TTC549 (cell line): Measurements from ENCODE around the gene LMOD3.

Experiments used
- FAIRE-seq: peaks from 2 replicates; lab custom pipeline; 2012; peaks lifted over from hg19 to GRCh38; lab: Jason Lieb, UNC

The LMOD3 gene

GRCh38 chr3:69091389-69092029, 30.9 kb downstream of the LMOD3 start:
- no peak for FAIRE-seq

GRCh38 chr3:69090021-69090420, 32.4 kb downstream of the LMOD3 start:
- no peak for FAIRE-seq

- no peak for FAIRE-seq
These were observed 34.3 kb downstream of the LMOD3 start for GRCh38 chr3:69088063-69088462.

- FAIRE-seq = no peak
These were observed 35.2 kb downstream of the LMOD3 start for GRCh38 chr3:69087030-69087791.

GRCh38 chr3:69085833-69086722, 36.3 kb downstream of the LMOD3 start:
- no peak for FAIRE-seq

GRCh38 chr3:69085168-69085832, 37.1 kb downstream of the LMOD3 start:
- FAIRE-seq = no peak

- FAIRE-seq = peak; percentile 82
These were observed 37.8 kb downstream of the LMOD3 start, which contains the start of gene ARL6IP5 for GRCh38 chr3:69084326-69085167. Gene ARL6IP5, plus strand, starts transcription at chr3:69084937. Its CDS starts 111 bp downstream, at chr3:69085048.

GRCh38 chr3:69082805-69083204, 39.6 kb downstream of the LMOD3 start:
- FAIRE-seq = no peak

GRCh38 chr3:69082361-69082760, 40.0 kb downstream of the LMOD3 start:
- no peak for FAIRE-seq

GRCh38 chr3:69081583-69082262, 40.7 kb downstream of the LMOD3 start:
- no peak for FAIRE-seq

GRCh38 chr3:69080233-69080920, 42.0 kb downstream of the LMOD3 start, which contains the start of gene UBA3:
Gene UBA3, minus strand, starts transcription at chr3:69080365. Its CDS starts 12 bp downstream, at chr3:69080353.
- FAIRE-seq = no peak

GRCh38 chr3:69079269-69080159, 42.9 kb downstream of the LMOD3 start:
- no peak for FAIRE-seq

- FAIRE-seq = no peak
These were observed 49.5 kb downstream of the LMOD3 start for GRCh38 chr3:69072928-69073327.

GRCh38 chr3:69066121-69066520, 56.3 kb downstream of the LMOD3 start:
- no peak for FAIRE-seq

GRCh38 chr3:69065318-69065964, 57.0 kb downstream of the LMOD3 start:
- FAIRE-seq = no peak

GRCh38 chr3:69063636-69064035, 58.8 kb downstream of the LMOD3 start:
- FAIRE-seq = no peak

GRCh38 chr3:69059688-69060087, 62.7 kb downstream of the LMOD3 start:
- no peak for FAIRE-seq

GRCh38 chr3:69058947-69059224, 63.5 kb downstream of the LMOD3 start:
- no peak for FAIRE-seq
